Panc1 (cell line): Measurements from ENCODE around the gene GRM1. TPM values are rescaled to one million over a fixed set of nuclear protein-coding genes. Genes with fewer than 3 reads are reported as not detected.

Experiments used
- ATAC-seq: fragments of 200-7000 bp; cut with Tn5 transposase; 2 replicates; pipeline ENCODE4 v1.9.1; 2020; ENCODE audit warnings: mild to moderate bottlenecking, moderate library complexity
- BruUV-seq: library from RNA; stranded (reverse); fragments of 400-500 nt; replicated peaks from 2 replicates; lab custom pipeline; 2021; lab: Mats Ljungman, UMichigan
- CTCF ChIA-PET: fragments of 300-600 bp; sonication (Branson Sonifier 250); formaldehyde crosslinking; loops from one replicate; lab custom pipeline; 2022; ENCODE audit warnings: antibody characterized with exemption; lab: Charles Lee
- POLR2A ChIA-PET: fragments of 300-600 bp; sonication (Branson Sonifier 250); formaldehyde crosslinking; loops from one replicate; lab custom pipeline; 2022; ENCODE audit warnings: antibody characterized with exemption; lab: Charles Lee
- DNase-seq: peaks from one replicate; pipeline ENCODE4 v3.0.0-alpha.2; 2010; ENCODE audit warnings: low read depth, low spot score
- H3K27ac ChIP-seq: 2 replicates; pipeline ENCODE4 v1.5.1; 2011; ENCODE audit warnings: mild to moderate bottlenecking, low read length, inconsistent platforms
- H3K27me3 ChIP-seq: fragments of 200-500 bp; sonication (Bioruptor generic); 2 replicates; pipeline ENCODE4 v1.6.0; 2014; ENCODE audit warnings: low read length, inconsistent platforms; ENCODE audit not compliant: control insufficient read depth, insufficient read depth
- H3K36me3 ChIP-seq: fragments of 200-500 bp; sonication (Bioruptor generic); 2 replicates; pipeline ENCODE4 v1.5.1; 2014; ENCODE audit warnings: inconsistent platforms, mild to moderate bottlenecking, low read length, moderate library complexity; ENCODE audit not compliant: control insufficient read depth, insufficient read depth
- H3K4me1 ChIP-seq: 2 replicates; pipeline ENCODE4 v1.5.1; 2011; ENCODE audit warnings: inconsistent platforms, mild to moderate bottlenecking, low read length, moderate library complexity; ENCODE audit not compliant: control insufficient read depth, insufficient read depth
- H3K4me3 ChIP-seq, 2 experiments: 2 replicates each; pipeline ENCODE4 v1.5.1; 2011 to 2012; ENCODE audit warnings: low read depth in 2 of 2, low read length in 2 of 2, mild to moderate bottlenecking in 2 of 2, inconsistent platforms in 1 of 2, moderate library complexity in 1 of 2
- H3K9me3 ChIP-seq: fragments of 200-500 bp; sonication (Bioruptor generic); 2 replicates; pipeline ENCODE4 v1.5.1; 2014; ENCODE audit warnings: low read depth, mild to moderate bottlenecking, inconsistent platforms, low read length, moderate library complexity; ENCODE audit not compliant: control insufficient read depth, insufficient read depth
- POLR2AphosphoS5 ChIP-seq: IDR thresholded peaks from 2 replicates; pipeline ENCODE4 v1.6.1; 2012; ENCODE audit warnings: mild to moderate bottlenecking, low read depth, low read length, moderate library complexity
- REST ChIP-seq, 2 experiments: IDR thresholded peaks; 2 replicates each; pipeline ENCODE4 v1.6.1; 2011 to 2012; ENCODE audit warnings: low read depth in 2 of 2, control low read depth in 1 of 2, low read length in 1 of 2, mild to moderate bottlenecking in 1 of 2, moderate library complexity in 1 of 2; ENCODE audit not compliant: insufficient read depth in 1 of 2
- SIN3A ChIP-seq: IDR thresholded peaks from 2 replicates; pipeline ENCODE4 v1.6.1; 2012; ENCODE audit warnings: low read depth, mild to moderate bottlenecking, low read length, moderate library complexity, borderline replicate concordance; ENCODE audit not compliant: insufficient read depth
- TCF7L2 ChIP-seq: IDR thresholded peaks from 2 replicates; pipeline ENCODE4 v1.6.1; 2011; ENCODE audit warnings: mild to moderate bottlenecking, low read depth, low read length, inconsistent platforms
- in situ Hi-C: cut with HindIII; loops from 2 replicates; pipeline ENCODE4 v1.10.0; 2016; ENCODE audit warnings: low sequenced_read_pairs, low pct_unique_long_range_greater_than_20kb
- intact Hi-C: fragments of 100-400 bp; cut with micrococcal nuclease; formaldehyde crosslinking; loops from one replicate; pipeline ENCODE4 v1.10.0; 2022; ENCODE audit not compliant: unreplicated experiment
- total RNA-seq: library from RNA; stranded (reverse); gene quantifications from one replicate; pipeline ENCODE4 v1.2.1, GENCODE V29; 2021; ENCODE audit not compliant: unreplicated experiment
- TF ChIP-seq, protein P1 (sequence below): fragments of 450-650 bp; IDR thresholded peaks from 2 replicates; pipeline ENCODE4 v1.5.1; 2017; ENCODE audit warnings: mild to moderate bottlenecking

The GRM1 gene
- total RNA-seq, 1 experiment from 2014 or later = not detected

- ChIA-PET CTCF (no interaction called here), POLR2A (no interaction called here)
- no peak for ATAC-seq
Observed at GRCh38 chr6:146347690-146348089, 318.8 kb downstream of the GRM1 start.

DNA sequence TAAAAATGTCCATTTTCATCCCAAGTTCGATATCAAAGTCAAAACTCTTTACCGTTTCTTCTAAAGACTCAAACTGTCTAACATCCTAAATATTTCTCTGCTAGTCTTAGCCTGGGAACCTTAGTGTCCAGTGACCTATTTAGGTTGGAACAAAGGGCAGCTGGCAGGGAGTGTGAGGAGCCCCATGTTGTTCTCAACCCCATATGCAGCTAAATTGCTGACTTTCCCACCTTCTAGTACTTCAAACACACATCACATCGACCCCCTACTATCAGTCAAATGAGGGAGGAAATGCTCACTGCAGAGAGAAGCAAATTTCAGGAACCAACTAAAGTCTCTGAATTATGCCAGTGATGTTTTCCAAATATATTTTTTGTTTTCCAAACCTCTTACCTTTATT is 322.2 kb downstream of the GRM1 start:
- TF ChIP-seq SIN3A (no peak), TCF7L2 (no peak), REST (IDR thresholded peaks at IDR 0.05; ENCODE audit: insufficient read depth in 1 of 2, low read depth in 2 of 2, low read length in 1 of 2) (no peak), POLR2AphosphoS5 (no peak)
- TF ChIP-seq, protein P1, sequence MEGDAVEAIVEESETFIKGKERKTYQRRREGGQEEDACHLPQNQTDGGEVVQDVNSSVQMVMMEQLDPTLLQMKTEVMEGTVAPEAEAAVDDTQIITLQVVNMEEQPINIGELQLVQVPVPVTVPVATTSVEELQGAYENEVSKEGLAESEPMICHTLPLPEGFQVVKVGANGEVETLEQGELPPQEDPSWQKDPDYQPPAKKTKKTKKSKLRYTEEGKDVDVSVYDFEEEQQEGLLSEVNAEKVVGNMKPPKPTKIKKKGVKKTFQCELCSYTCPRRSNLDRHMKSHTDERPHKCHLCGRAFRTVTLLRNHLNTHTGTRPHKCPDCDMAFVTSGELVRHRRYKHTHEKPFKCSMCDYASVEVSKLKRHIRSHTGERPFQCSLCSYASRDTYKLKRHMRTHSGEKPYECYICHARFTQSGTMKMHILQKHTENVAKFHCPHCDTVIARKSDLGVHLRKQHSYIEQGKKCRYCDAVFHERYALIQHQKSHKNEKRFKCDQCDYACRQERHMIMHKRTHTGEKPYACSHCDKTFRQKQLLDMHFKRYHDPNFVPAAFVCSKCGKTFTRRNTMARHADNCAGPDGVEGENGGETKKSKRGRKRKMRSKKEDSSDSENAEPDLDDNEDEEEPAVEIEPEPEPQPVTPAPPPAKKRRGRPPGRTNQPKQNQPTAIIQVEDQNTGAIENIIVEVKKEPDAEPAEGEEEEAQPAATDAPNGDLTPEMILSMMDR = no peak
- in situ Hi-C loops (no loop called here), intact Hi-C loops (no loop called here)
- BruUV-seq = no TSS peak
- Histone ChIP-seq H3K4me1 (no peaks in the 10 kb centered on the region), H3K9me3 (no peaks in the 10 kb centered on the region), H3K4me3 (no peak overlapping the region), H3K27ac (no peak overlapping the region), H3K36me3 (no peaks in the 10 kb centered on the region), H3K27me3 (no peaks in the 10 kb centered on the region)
- ATAC-seq (no peak), DNase-seq (no peak)
- POLR2A ChIA-PET = no interaction called here
- CTCF ChIA-PET = no interaction called here

More at GRCh38 chr6:146347690-146348089, 318.8 kb downstream of the GRM1 start:
- H3K27me3 ChIP-seq = no peaks in the 10 kb centered on the region
- no peaks in the 10 kb centered on the region for H3K4me1 ChIP-seq
- intact Hi-C loops (no loop called here), in situ Hi-C loops (no loop called here)
- no peaks in the 10 kb centered on the region for H3K36me3 ChIP-seq
- DNase-seq = no peak
- H3K9me3 ChIP-seq = no peaks in the 10 kb centered on the region
- no peak overlapping the region for H3K4me3 ChIP-seq
- BruUV-seq = no TSS peak
- TF ChIP-seq TCF7L2 (no peak), POLR2AphosphoS5 (no peak), SIN3A (no peak), REST (IDR thresholded peaks at IDR 0.05; ENCODE audit: insufficient read depth in 1 of 2, low read depth in 2 of 2, low read length in 1 of 2) (no peak)
- TF ChIP-seq, protein P1 = no peak
- H3K27ac ChIP-seq = no peak overlapping the region
